C4-2B (cell line): Measurements from ENCODE around the gene UMAD1.

Source experiments
- ZFX ChIP-seq: fragments of 450-650 bp; IDR thresholded peaks from 2 replicates; pipeline ENCODE4 v1.6.1; 2017
- TF ChIP-seq, protein P1 (sequence below): fragments of 450-650 bp; conservative IDR thresholded peaks from 2 replicates; pipeline ENCODE4 v1.5.1; 2017; ENCODE audit warnings: mild to moderate bottlenecking

DNA sequence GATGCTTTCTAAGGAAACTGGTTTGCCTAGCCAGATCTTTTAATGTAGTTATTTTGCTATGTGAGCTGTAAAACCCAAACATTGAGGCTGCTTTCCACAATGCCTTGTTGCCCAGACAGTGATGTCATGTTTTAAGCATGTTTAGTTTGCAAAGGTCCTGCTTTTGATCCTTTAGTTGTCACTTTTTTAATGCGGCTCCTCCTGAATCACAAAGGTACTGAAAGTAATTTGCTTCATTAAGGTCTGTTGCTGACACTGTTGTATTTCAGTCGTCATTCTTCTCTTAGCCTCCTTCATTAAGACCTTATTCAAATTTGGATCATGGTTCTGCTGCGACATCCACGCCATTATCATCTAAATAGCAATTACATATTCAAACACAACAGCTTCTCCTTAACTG lies 67.3 kb downstream of the UMAD1 start:
- TF ChIP-seq, protein P1, sequence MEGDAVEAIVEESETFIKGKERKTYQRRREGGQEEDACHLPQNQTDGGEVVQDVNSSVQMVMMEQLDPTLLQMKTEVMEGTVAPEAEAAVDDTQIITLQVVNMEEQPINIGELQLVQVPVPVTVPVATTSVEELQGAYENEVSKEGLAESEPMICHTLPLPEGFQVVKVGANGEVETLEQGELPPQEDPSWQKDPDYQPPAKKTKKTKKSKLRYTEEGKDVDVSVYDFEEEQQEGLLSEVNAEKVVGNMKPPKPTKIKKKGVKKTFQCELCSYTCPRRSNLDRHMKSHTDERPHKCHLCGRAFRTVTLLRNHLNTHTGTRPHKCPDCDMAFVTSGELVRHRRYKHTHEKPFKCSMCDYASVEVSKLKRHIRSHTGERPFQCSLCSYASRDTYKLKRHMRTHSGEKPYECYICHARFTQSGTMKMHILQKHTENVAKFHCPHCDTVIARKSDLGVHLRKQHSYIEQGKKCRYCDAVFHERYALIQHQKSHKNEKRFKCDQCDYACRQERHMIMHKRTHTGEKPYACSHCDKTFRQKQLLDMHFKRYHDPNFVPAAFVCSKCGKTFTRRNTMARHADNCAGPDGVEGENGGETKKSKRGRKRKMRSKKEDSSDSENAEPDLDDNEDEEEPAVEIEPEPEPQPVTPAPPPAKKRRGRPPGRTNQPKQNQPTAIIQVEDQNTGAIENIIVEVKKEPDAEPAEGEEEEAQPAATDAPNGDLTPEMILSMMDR, result no peak
- no peak for TF ChIP-seq ZFX
